Hair follicular keratinocyte (primary cell): Measurements from ENCODE around the gene CSNK1G1. TPM values are rescaled to one million over a fixed set of nuclear protein-coding genes. Genes with fewer than 3 reads are reported as not detected.

Experiments
- total RNA-seq: library from RNA; depleted of rRNA; stranded (reverse); fragments of >200 nt; gene quantifications from 2 replicates; pipeline ENCODE4 v1.2.3, GENCODE V29; 2015

The CSNK1G1 gene
- total RNA-seq = 15.2 and 16.6 TPM in 2 replicates

GRCh38 chr15:64355944-64356709, at the start of gene CSNK1G1:
TSS of gene CSNK1G1 (minus strand) at chr15:64356173. CDS start at chr15:64300499, 55,674 bp downstream.

GRCh38 chr15:64387562-64388168, 31.7 kb upstream of the CSNK1G1 start, which contains the start of gene TRIP4:
TSS of gene TRIP4 (plus strand) at chr15:64387836. CDS start at chr15:64387864, 28 bp downstream.

GRCh38 chr15:64381000-64381751, 25.2 kb upstream of the CSNK1G1 start, which contains the start of gene PCLAF:
TSS of gene PCLAF (minus strand) at chr15:64381441. CDS start at chr15:64381371, 70 bp downstream.

DNA sequence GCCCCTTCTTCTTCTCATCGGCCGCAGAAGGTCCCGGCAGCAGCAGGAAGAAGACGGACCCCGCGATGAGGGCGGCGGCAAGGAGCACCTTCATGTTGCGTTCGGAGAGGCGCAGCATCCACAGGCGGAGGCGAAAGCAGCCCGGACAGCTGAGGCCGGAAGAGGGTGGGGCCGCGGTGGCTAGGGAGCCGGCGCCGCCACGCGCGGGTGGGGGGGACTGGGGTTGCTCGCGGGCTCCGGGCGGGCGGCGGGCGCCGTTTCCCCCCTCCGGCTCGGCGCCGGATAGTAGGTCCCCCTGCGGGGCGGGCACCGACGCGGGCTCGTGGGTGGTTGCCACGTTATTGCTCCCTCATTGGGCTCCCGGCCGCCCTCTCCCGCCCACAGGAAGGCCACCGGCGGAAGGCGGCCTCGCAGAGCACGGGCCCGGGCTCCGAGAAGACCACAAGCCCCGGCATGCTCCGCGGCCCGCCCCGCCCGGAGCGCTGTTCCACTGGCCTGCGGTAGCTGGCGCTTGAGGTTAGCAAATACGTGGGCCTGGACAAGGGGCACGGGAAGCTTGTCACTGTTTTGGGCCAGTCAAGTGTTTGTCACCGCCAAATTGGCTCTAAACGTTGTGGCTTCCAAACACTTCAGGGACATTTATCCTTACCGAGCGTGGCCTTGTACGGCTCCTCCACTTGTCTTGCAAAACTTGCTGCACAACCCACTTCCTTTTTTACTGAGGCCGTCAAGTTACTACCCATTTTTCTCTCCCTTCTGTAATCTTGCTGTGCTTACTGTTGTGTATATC, 192.9 kb downstream of the CSNK1G1 start, which contains the start of gene PPIB:
Gene PPIB (minus strand): TSS at position 154 of the 790 bp plus-strand sequence. CDS start 36 bp downstream, at position 118.

DNA sequence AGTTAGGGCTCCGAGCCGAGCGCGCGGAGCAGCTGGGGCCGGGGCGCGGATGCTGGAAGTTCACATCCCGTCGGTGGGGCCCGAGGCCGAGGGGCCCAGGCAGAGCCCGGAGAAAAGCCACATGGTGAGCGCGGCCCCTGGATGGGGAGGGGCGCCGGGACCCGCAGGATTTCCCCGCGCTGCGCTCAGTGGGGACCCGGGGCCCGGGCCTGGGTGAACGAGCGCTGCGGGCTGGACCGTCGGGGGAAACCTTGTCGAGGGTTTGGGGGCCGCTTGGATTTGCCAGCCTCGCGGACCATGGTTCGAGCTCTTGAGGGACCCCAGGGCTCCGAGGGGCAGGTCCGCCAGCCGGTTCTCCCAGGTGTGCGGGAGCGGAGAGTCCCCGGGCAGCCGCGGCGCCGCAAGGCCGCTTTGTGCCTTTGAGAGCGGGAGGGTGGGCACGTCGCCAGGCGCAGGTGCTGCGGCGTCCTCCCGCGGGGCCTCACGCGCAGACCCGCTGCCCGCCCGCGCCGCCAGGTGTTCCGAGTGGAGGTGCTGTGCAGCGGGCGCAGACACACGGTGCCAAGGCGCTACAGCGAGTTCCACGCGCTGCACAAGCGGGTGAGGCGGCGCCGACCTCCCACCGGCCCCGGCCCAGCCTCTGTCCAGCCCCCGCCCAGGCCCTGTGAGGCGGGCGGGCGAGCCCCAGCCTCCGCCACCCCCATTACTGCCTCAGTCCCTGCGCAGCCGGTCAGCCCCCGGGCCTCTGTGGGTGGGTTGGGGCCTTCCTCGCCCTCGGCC, 204.1 kb downstream of the CSNK1G1 start, which contains the start of gene SNX22:
Gene SNX22 (plus strand): TSS at position 5 of the 780 bp plus-strand sequence. CDS start 45 bp downstream, at position 50.

Other genes starting within 250 kb of the CSNK1G1 start
- gene SNX22, start 204.4 kb downstream of the CSNK1G1 start, total RNA-seq = not detected in 2 replicates
- 789 and 1,053 TPM in 2 replicates for gene PPIB, start 193.2 kb downstream of the CSNK1G1 start, total RNA-seq
- 33.3 and 39.1 TPM in 2 replicates for gene PCLAF, start 25.3 kb upstream of the CSNK1G1 start, total RNA-seq
- gene TRIP4, start 31.7 kb upstream of the CSNK1G1 start, total RNA-seq = 6.8 and 8.5 TPM in 2 replicates
- gene ZNF609, start 104.4 kb upstream of the CSNK1G1 start, total RNA-seq = 11.1 and 11.9 TPM in 2 replicates